ENCODE data around the gene PSMB4.

DNA sequence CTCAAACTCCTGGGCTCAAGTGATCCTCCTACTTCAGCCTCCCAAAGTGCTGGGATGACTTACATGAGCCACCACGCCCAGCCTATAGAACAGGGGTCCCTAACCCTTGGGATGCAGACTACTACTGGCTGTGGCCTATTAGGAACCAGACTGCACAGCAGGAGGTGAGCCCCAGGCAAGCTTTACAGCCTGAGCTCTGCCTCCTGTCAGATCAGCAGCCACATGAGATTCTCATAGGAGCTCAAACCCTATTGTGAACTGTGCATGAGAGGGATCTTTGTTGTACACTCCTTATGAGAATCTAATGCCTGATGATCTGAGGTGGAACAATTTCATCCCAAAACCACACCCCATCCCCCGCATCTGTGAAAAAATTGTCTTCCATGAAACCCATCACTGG is 13.4 kb upstream of the PSMB4 start:
- TF ChIP-seq, protein P1, sequence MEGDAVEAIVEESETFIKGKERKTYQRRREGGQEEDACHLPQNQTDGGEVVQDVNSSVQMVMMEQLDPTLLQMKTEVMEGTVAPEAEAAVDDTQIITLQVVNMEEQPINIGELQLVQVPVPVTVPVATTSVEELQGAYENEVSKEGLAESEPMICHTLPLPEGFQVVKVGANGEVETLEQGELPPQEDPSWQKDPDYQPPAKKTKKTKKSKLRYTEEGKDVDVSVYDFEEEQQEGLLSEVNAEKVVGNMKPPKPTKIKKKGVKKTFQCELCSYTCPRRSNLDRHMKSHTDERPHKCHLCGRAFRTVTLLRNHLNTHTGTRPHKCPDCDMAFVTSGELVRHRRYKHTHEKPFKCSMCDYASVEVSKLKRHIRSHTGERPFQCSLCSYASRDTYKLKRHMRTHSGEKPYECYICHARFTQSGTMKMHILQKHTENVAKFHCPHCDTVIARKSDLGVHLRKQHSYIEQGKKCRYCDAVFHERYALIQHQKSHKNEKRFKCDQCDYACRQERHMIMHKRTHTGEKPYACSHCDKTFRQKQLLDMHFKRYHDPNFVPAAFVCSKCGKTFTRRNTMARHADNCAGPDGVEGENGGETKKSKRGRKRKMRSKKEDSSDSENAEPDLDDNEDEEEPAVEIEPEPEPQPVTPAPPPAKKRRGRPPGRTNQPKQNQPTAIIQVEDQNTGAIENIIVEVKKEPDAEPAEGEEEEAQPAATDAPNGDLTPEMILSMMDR (IDR thresholded peaks at IDR 0.05; ENCODE audit: low read depth, low read length): no peak
- no peak for TF ChIP-seq EZH2phosphoT487 (IDR thresholded peaks at IDR 0.05; ENCODE audit: low read depth)

Measured in OCI-LY3 (cell line).